Glutamatergic neuron (in vitro differentiated cells): Measurements from ENCODE around the gene USP3. TPM values are rescaled to one million over a fixed set of nuclear protein-coding genes. Genes with fewer than 3 reads are reported as not detected.

ENCODE experiments used
- DNase-seq: peaks from one replicate; pipeline ENCODE4 v3.0.0; 2022
- H3K27ac Mint-ChIP-seq: one replicate; pipeline ENCODE4 v1.8.0; 2020; ENCODE audit warnings: mild to moderate bottlenecking, mixed read lengths, inconsistent platforms; ENCODE audit not compliant: unreplicated experiment
- H3K27me3 Mint-ChIP-seq: one replicate; pipeline ENCODE4 v1.8.0; 2020; ENCODE audit warnings: mild to moderate bottlenecking, moderate library complexity, mixed read lengths, inconsistent platforms; ENCODE audit not compliant: unreplicated experiment
- H3K36me3 Mint-ChIP-seq: one replicate; pipeline ENCODE4 v1.8.0; 2020; ENCODE audit warnings: mild to moderate bottlenecking, mixed read lengths, inconsistent platforms; ENCODE audit not compliant: unreplicated experiment
- H3K4me1 Mint-ChIP-seq: one replicate; pipeline ENCODE4 v1.8.0; 2020; ENCODE audit warnings: mild to moderate bottlenecking, low read depth, mixed read lengths, inconsistent platforms; ENCODE audit not compliant: unreplicated experiment
- H3K4me3 Mint-ChIP-seq: one replicate; pipeline ENCODE4 v1.8.0; 2020; ENCODE audit warnings: mild to moderate bottlenecking, mixed read lengths, inconsistent platforms; ENCODE audit not compliant: unreplicated experiment
- H3K9me3 Mint-ChIP-seq: one replicate; pipeline ENCODE4 v1.8.0; 2020; ENCODE audit warnings: mild to moderate bottlenecking, moderate library complexity, mixed read lengths, inconsistent platforms; ENCODE audit not compliant: unreplicated experiment
- CTCF ChIP-seq: fragments of 200-600 bp; sonication (generic); IDR thresholded peaks from one replicate; pipeline ENCODE4 v1.5.0; 2021; ENCODE audit not compliant: partially characterized antibody, unreplicated experiment
- total RNA-seq: library from RNA; stranded (reverse); fragmentation: NEBNext Ultra II Directional; extraction: Animal tissue kit (Norgen Biotek cat#: 25700); gene quantifications from one replicate; pipeline ENCODE4 v1.2.1, GENCODE V29; 2021; ENCODE audit not compliant: unreplicated experiment

The USP3 gene
- total RNA-seq, 1 donor from 2014 or later, result 50.9 TPM

GRCh38 chr15:63609448-63609847, 105.1 kb downstream of the USP3 start:
- Mint-ChIP-seq H3K27me3 (peaks cover 2% of the 10 kb centered on the region), H3K4me3 (no peak overlapping the region), H3K4me1 (peaks cover 30% of the 10 kb centered on the region), H3K9me3 (peaks cover 1% of the 10 kb centered on the region), H3K27ac (no peak overlapping the region), H3K36me3 (peaks cover 5% of the 10 kb centered on the region)
- TF ChIP-seq CTCF, result no peak
- DNase-seq, result no peak

- peak; percentile 72 for DNase-seq
- Mint-ChIP-seq H3K27ac (peak overlapping the region; percentile 85), H3K36me3 (peaks cover 11% of the 10 kb centered on the region), H3K9me3 (peaks cover 1% of the 10 kb centered on the region), H3K4me1 (peaks cover 30% of the 10 kb centered on the region), H3K27me3 (peaks cover 2% of the 10 kb centered on the region), H3K4me3 (peak overlapping the region; percentile 53)
- peak; percentile 69 for TF ChIP-seq CTCF
Observed at GRCh38 chr15:63610209-63610841, 105.9 kb downstream of the USP3 start.

GRCh38 chr15:63611177-63611576, 106.8 kb downstream of the USP3 start:
- Mint-ChIP-seq H3K9me3 (peaks cover 1% of the 10 kb centered on the region), H3K4me3 (no peak overlapping the region), H3K27me3 (peaks cover 2% of the 10 kb centered on the region), H3K27ac (peak overlapping the region; percentile 85), H3K36me3 (peaks cover 11% of the 10 kb centered on the region), H3K4me1 (peaks cover 30% of the 10 kb centered on the region)
- no peak for TF ChIP-seq CTCF
- no peak for DNase-seq

GRCh38 chr15:63612300-63612699, 107.9 kb downstream of the USP3 start:
- peaks cover 30% of the 10 kb centered on the region for H3K4me1 Mint-ChIP-seq

More at GRCh38 chr15:63612300-63612699, 107.9 kb downstream of the USP3 start:
- TF ChIP-seq CTCF, result no peak
- Mint-ChIP-seq H3K9me3 (peaks cover under 1% of the 10 kb centered on the region), H3K36me3 (peaks cover 11% of the 10 kb centered on the region), H3K4me3 (no peak overlapping the region), H3K27ac (peak overlapping the region; percentile 85), H3K27me3 (peaks cover 2% of the 10 kb centered on the region)
- no peak for DNase-seq
